B cell (primary cell): ENCODE results near the gene CNOT1. TPM values are rescaled to one million over a fixed set of nuclear protein-coding genes. Genes with fewer than 3 reads are reported as not detected.

Experiments
- ATAC-seq: fragments of 200-7000 bp; cut with Tn5 transposase; one replicate; pipeline ENCODE4 v1.10.0; 2021; ENCODE audit warnings: low read depth, mild to moderate bottlenecking, moderate number of reproducible peaks, moderate library complexity
- CTCF ChIA-PET: fragments of 350-600 bp; sonication (Branson Sonifier 250); formaldehyde crosslinking; loops from one replicate; lab custom pipeline; 2021; ENCODE audit warnings: antibody characterized with exemption, inconsistent platforms; lab: Charles Lee
- POLR2A ChIA-PET: fragments of 350-600 bp; sonication (Branson Sonifier 250); formaldehyde crosslinking; loops from one replicate; lab custom pipeline; 2021; ENCODE audit warnings: antibody characterized with exemption; lab: Charles Lee
- DNase-seq: peaks from one replicate; pipeline ENCODE4 v3.0.0; 2013
- H2AFZ ChIP-seq: 2 replicates; pipeline ENCODE4 v1.6.1; 2012; ENCODE audit warnings: mild to moderate bottlenecking, low read depth, low read length; ENCODE audit not compliant: insufficient read depth, poor library complexity, severe bottlenecking
- H3K27ac ChIP-seq, 2 donors: 1 replicate in 1 of 2; 2 replicates in 1 of 2; pipeline ENCODE4 v1.5.1; 2012 to 2013; ENCODE audit warnings: low read length in 2 of 2, mild to moderate bottlenecking in 2 of 2, moderate library complexity in 1 of 2
- H3K27me3 ChIP-seq, 4 experiments: fragments of 200-600 bp in 1 of 4; sonication (generic) in 1 of 4; replicated peaks in 1 of 4; 1 replicate in 2 of 4; 2 replicates in 2 of 4; pipeline versions ENCODE4 v1.6.1 to v1.7.0; 2013 to 2016; ENCODE audit warnings: low read length in 3 of 4, mild to moderate bottlenecking in 2 of 4, mixed read lengths in 1 of 4, moderate library complexity in 1 of 4; ENCODE audit not compliant: insufficient read depth in 4 of 4, control insufficient read depth in 3 of 4; ENCODE audit errors: control extremely low read depth in 1 of 4
- H3K36me3 ChIP-seq, 2 experiments: replicated peaks in 1 of 2; 1 replicate in 1 of 2; 2 replicates in 1 of 2; pipeline versions ENCODE4 v1.6.1 to v1.7.1; 2013; ENCODE audit warnings: low read length in 1 of 2; ENCODE audit not compliant: insufficient read depth in 2 of 2, control insufficient read depth in 1 of 2; ENCODE audit errors: control extremely low read depth in 1 of 2, extremely low read depth in 1 of 2
- H3K4me1 ChIP-seq, 2 donors: fragments of 200-600 bp in 1 of 2; sonication (generic) in 1 of 2; 1 replicate in 1 of 2; 2 replicates in 1 of 2; pipeline versions ENCODE4 v1.5.1 to v1.6.1; 2013 to 2017; ENCODE audit warnings: low read length in 2 of 2; ENCODE audit not compliant: control insufficient read depth in 2 of 2, insufficient read depth in 2 of 2
- H3K4me2 ChIP-seq: replicated peaks from 2 replicates; pipeline ENCODE3; 2012; ENCODE audit warnings: mild to moderate bottlenecking, low read depth, low read length; ENCODE audit not compliant: poor library complexity, severe bottlenecking
- H3K4me3 ChIP-seq, 5 experiments: fragments of 200-600 bp in 1 of 5; sonication (generic) in 1 of 5; 1 replicate in 3 of 5; 2 replicates in 2 of 5; pipeline versions ENCODE4 v1.5.1 to v1.7.0; 2011 to 2016; ENCODE audit warnings: low read length in 4 of 5, mild to moderate bottlenecking in 4 of 5, low read depth in 2 of 5, control low read depth in 1 of 5, moderate library complexity in 1 of 5; ENCODE audit not compliant: insufficient read depth in 1 of 5; ENCODE audit errors: control extremely low read depth in 1 of 5, extremely low read depth in 1 of 5
- H3K79me2 ChIP-seq: fragments of 200-600 bp; sonication (generic); one replicate; pipeline ENCODE4 v1.6.0; 2016; ENCODE audit warnings: low read length; ENCODE audit not compliant: control insufficient read depth, insufficient read depth
- H3K9ac ChIP-seq: fragments of 200-600 bp; sonication (generic); 2 replicates; pipeline ENCODE4 v1.6.1; 2017; ENCODE audit warnings: mild to moderate bottlenecking, low read length, moderate library complexity
- H3K9me3 ChIP-seq, 3 donors: one replicate each; pipeline versions ENCODE4 v1.6.1 to v1.7.1; 2013; ENCODE audit warnings: low read length in 2 of 3; ENCODE audit not compliant: control insufficient read depth in 2 of 3, insufficient read depth in 1 of 3; ENCODE audit errors: control extremely low read depth in 1 of 3
- H4K20me1 ChIP-seq: 2 replicates; pipeline ENCODE4 v1.6.0; 2012; ENCODE audit warnings: mild to moderate bottlenecking, low read length; ENCODE audit not compliant: insufficient read depth, control insufficient read depth, poor library complexity, severe bottlenecking
- H3K27ac Mint-ChIP-seq: one replicate; pipeline ENCODE4 v1.8.0; 2021; ENCODE audit warnings: mixed read lengths
- H3K27me3 Mint-ChIP-seq: one replicate; pipeline ENCODE4 v1.8.0; 2021; ENCODE audit warnings: mixed read lengths
- H3K4me1 Mint-ChIP-seq: one replicate; pipeline ENCODE4 v1.8.0; 2021; ENCODE audit warnings: mixed read lengths
- H3K4me3 Mint-ChIP-seq: one replicate; pipeline ENCODE4 v1.8.0; 2021; ENCODE audit warnings: mixed read lengths
- H3K9me3 Mint-ChIP-seq: one replicate; pipeline ENCODE4 v1.8.0; 2022; ENCODE audit warnings: mixed read lengths; ENCODE audit not compliant: insufficient read depth
- EZH2 ChIP-seq: IDR thresholded peaks from 2 replicates; pipeline ENCODE4 v1.6.1; 2012; ENCODE audit warnings: borderline replicate concordance, low read depth, mild to moderate bottlenecking, moderate library complexity, low read length; ENCODE audit not compliant: insufficient read depth, poor library complexity, severe bottlenecking
- WGBS: methylation state at CpG from one replicate; pipeline ENCODE4 v1.1.5; 2013; ENCODE audit warnings: missing lambda C conversion rate; ENCODE audit not compliant: insufficient coverage; 5-methylcytosine and 5-hydroxymethylcytosine counted together
- intact Hi-C: fragments of 100-400 bp; cut with micrococcal nuclease; formaldehyde crosslinking; loops from one replicate; pipeline ENCODE4 v1.10.0; 2022
- polyA plus RNA-seq: library from polyadenylated mRNA; depleted of rRNA; stranded (reverse); fragments of >200 nt; gene quantifications from 2 replicates; pipeline ENCODE4 v1.2.3, GENCODE V29; 2012
- total RNA-seq, 2 donors: library from RNA; stranded (reverse); fragments of 120-200 nt in 1 of 2; gene quantifications; 1 replicate in 1 of 2; 2 replicates in 1 of 2; pipeline versions ENCODE4 v1.2.3 to v1.2.4, GENCODE V29; 2013 to 2022
- TF ChIP-seq, protein P1 (sequence below): fragments of 200-600 bp; IDR thresholded peaks from one replicate; pipeline ENCODE4 v1.8.0; 2022; ENCODE audit warnings: antibody characterized with exemption, mild to moderate bottlenecking

Gene CNOT1
- total and polyA plus RNA-seq, 2 donors (not counting 1 experiment from before 2014, with no cell fraction given), result 211 to 268 TPM

DNA sequence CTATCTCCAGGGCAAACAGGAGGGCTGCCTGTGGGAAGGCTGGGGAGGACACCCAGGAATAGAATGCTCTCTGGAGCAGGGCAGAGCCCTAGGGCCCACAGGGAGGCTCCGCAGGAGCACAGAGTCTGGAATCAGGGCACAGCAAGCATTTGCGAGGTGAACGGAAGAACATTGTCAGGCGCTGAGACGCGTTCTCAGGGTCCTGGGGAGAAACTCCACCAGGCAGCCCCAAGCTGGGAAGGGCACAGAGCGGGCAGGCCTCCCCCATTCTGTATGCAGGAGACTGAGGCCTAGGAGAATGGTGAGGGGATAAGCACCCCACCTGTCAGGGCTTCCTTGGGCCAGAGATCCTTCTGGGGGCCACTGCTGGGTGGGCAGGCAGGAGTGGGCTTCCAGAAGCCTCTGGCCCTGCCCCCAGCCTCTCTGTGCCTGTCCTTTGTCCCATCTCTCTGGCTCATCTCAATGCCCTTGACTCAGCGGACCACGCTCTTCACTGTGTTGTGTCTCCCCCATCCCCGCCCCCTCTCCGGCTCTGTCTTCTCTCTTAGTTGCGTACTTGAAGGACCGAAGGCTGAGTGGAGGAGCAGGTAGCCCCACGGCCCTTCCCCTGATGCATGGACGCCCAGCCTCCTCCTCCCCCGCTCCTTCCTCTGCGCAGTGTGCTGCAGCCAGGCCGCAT lies 119.4 kb downstream of the CNOT1 start:
- intact Hi-C loops, result no loop called here
- POLR2A ChIA-PET, result no interaction called here
- Histone ChIP-seq H3K27ac (no peak overlapping the region), H4K20me1 (no peaks in the 10 kb centered on the region), H2AFZ (no peak overlapping the region), H3K27me3 (no peaks in the 10 kb centered on the region), H3K36me3 (no peaks in the 10 kb centered on the region), H3K9me3 (no peaks in the 10 kb centered on the region), H3K4me2 (no peak overlapping the region), H3K79me2 (no peaks in the 10 kb centered on the region), H3K9ac (no peak overlapping the region), H3K4me1 (peaks cover 5% of the 10 kb centered on the region in 2 donors), H3K4me3 (no peak overlapping the region)
- no peak for TF ChIP-seq EZH2
- TF ChIP-seq, protein P1, sequence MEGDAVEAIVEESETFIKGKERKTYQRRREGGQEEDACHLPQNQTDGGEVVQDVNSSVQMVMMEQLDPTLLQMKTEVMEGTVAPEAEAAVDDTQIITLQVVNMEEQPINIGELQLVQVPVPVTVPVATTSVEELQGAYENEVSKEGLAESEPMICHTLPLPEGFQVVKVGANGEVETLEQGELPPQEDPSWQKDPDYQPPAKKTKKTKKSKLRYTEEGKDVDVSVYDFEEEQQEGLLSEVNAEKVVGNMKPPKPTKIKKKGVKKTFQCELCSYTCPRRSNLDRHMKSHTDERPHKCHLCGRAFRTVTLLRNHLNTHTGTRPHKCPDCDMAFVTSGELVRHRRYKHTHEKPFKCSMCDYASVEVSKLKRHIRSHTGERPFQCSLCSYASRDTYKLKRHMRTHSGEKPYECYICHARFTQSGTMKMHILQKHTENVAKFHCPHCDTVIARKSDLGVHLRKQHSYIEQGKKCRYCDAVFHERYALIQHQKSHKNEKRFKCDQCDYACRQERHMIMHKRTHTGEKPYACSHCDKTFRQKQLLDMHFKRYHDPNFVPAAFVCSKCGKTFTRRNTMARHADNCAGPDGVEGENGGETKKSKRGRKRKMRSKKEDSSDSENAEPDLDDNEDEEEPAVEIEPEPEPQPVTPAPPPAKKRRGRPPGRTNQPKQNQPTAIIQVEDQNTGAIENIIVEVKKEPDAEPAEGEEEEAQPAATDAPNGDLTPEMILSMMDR, result no peak
- Mint-ChIP-seq H3K4me1 (peaks cover 8% of the 10 kb centered on the region), H3K4me3 (no peak overlapping the region), H3K27me3 (no peaks in the 10 kb centered on the region), H3K27ac (no peak overlapping the region), H3K9me3 (no peaks in the 10 kb centered on the region)
- CTCF ChIA-PET, result interaction anchor here (1.0 to 2.9 kb wide), 4 partner anchors 150 to 246 kb away, joined by 4 to 23 read pairs (median 10); no protein-coding TSS in a partner anchor
- no peak for ATAC-seq
- 93% methylated on average over 18 of the region's 18 CpGs for WGBS
- no peak for DNase-seq
